GM12878 (cell line): ENCODE measurements around the gene RFK. TPM values are rescaled to one million over a fixed set of nuclear protein-coding genes. Genes with fewer than 3 reads are reported as not detected.

Experiments used
- CBX3 ChIP-seq: fragments of 200-600 bp; sonication (generic); IDR thresholded peaks from 2 replicates; pipeline ENCODE4 v1.6.1; 2016; ENCODE audit warnings: low read depth, borderline replicate concordance
- DPF2 ChIP-seq: fragments of 450-650 bp; IDR thresholded peaks from 2 replicates; pipeline ENCODE4 v1.6.1; 2017; ENCODE audit warnings: mild to moderate bottlenecking
- ESRRA ChIP-seq: IDR thresholded peaks from 2 replicates; pipeline ENCODE4 v1.6.1; 2012; ENCODE audit warnings: mild to moderate bottlenecking, low read length, improper control_type of control experiment
- FOXM1 ChIP-seq: IDR thresholded peaks from 2 replicates; pipeline ENCODE4 v1.6.1; 2012; ENCODE audit warnings: low read depth, mild to moderate bottlenecking, inconsistent platforms, low read length, moderate library complexity
- KAT2A ChIP-seq: conservative IDR thresholded peaks from 2 replicates; pipeline ENCODE4 v1.6.1; 2011; ENCODE audit warnings: low read depth, low read length; ENCODE audit not compliant: control insufficient read depth
- MYC ChIP-seq: IDR thresholded peaks from 2 replicates; pipeline ENCODE4 v1.6.1; 2011; ENCODE audit warnings: mild to moderate bottlenecking, low read length, moderate library complexity, inconsistent platforms; ENCODE audit not compliant: insufficient read depth, insufficient replicate concordance, insufficient read length, severe bottlenecking
- NR2F1 ChIP-seq: fragments of 450-650 bp; conservative IDR thresholded peaks from 2 replicates; pipeline ENCODE4 v1.6.1; 2017; ENCODE audit warnings: mild to moderate bottlenecking
- PML ChIP-seq: IDR thresholded peaks from 2 replicates; pipeline ENCODE4 v1.6.1; 2012; ENCODE audit warnings: low read length, inconsistent platforms
- RB1 ChIP-seq: fragments of 450-650 bp; formaldehyde crosslinking; IDR thresholded peaks from 2 replicates; pipeline ENCODE4 v1.6.1; 2017; ENCODE audit warnings: mild to moderate bottlenecking, borderline replicate concordance
- RFX5 ChIP-seq: IDR thresholded peaks from 2 replicates; pipeline ENCODE4 v1.6.1; 2011; ENCODE audit warnings: low read depth, low read length, improper control_type of control experiment
- SMC3 ChIP-seq: IDR thresholded peaks from 2 replicates; pipeline ENCODE4 v1.6.1; 2011; ENCODE audit warnings: low read length, improper control_type of control experiment, borderline replicate concordance
- STAT3 ChIP-seq: IDR thresholded peaks from 2 replicates; pipeline ENCODE4 v1.6.1; 2011; ENCODE audit warnings: low read depth, low read length, improper control_type of control experiment
- TCF12 ChIP-seq: IDR thresholded peaks from 2 replicates; pipeline ENCODE4 v1.6.1; 2011; ENCODE audit warnings: low read depth, mild to moderate bottlenecking, low read length
- TCF7 ChIP-seq: IDR thresholded peaks from 2 replicates; pipeline ENCODE4 v1.6.1; 2014; ENCODE audit warnings: antibody characterized with exemption, borderline replicate concordance
- ZBED1 ChIP-seq: IDR thresholded peaks from 2 replicates; pipeline ENCODE4 v1.6.1; 2016; ENCODE audit warnings: borderline replicate concordance
- ZNF217 ChIP-seq: fragments of 450-650 bp; IDR thresholded peaks from 2 replicates; pipeline ENCODE4 v1.6.1; 2017; ENCODE audit warnings: antibody characterized with exemption, mild to moderate bottlenecking
- ZNF24 ChIP-seq: fragments of 450-650 bp; IDR thresholded peaks from 2 replicates; pipeline ENCODE4 v1.6.1; 2017; ENCODE audit warnings: antibody characterized with exemption, mild to moderate bottlenecking
- ZZZ3 ChIP-seq: IDR thresholded peaks from 2 replicates; pipeline ENCODE4 v1.6.1; 2011; ENCODE audit warnings: low read depth; ENCODE audit not compliant: control insufficient read depth, insufficient read length
- polyA plus RNA-seq, 11 experiments: library from polyadenylated mRNA; depleted of rRNA in 4 of 11; unstranded in 6 of 11; stranded (reverse) in 5 of 11; fragments of >200 nt; fragmentation: Nextera tagmentation in 4 of 11; fragmentation: Illumina TruSeq in 1 of 11; extraction: Ambion mirVana in 4 of 11; extraction: Trizol in 1 of 11; gene quantifications; 1 replicate in 1 of 11; 2 replicates in 10 of 11; pipeline versions ENCODE4 v1.2.1 to v1.2.3, GENCODE V29; 2011 to 2016; ENCODE audit warnings: inconsistent platforms in 2 of 11, missing spikeins in 2 of 11, low read depth in 1 of 11
- total RNA-seq, 4 experiments: library from RNA; depleted of rRNA in 3 of 4; stranded (reverse); fragments of >200 nt in 3 of 4; fragmentation: Illumina TruSeq in 1 of 4; extraction: Trizol in 1 of 4; gene quantifications; 2 replicates each; pipeline versions ENCODE4 v1.2.1 to v1.2.3, GENCODE V29; 2013 to 2021
- TF ChIP-seq, protein P1 (sequence below): fragments of 450-650 bp; IDR thresholded peaks from 2 replicates; pipeline ENCODE4 v1.6.1; 2017; ENCODE audit warnings: mild to moderate bottlenecking
- TF ChIP-seq, protein P2 (sequence below): fragments of 150-350 bp; IDR thresholded peaks from 2 replicates; pipeline ENCODE4 v1.6.1; 2016; ENCODE audit warnings: low read depth, low read length
- TF ChIP-seq, protein P3 (sequence below): IDR thresholded peaks from 2 replicates; pipeline ENCODE4 v1.6.1; 2011; ENCODE audit warnings: low read depth, mild to moderate bottlenecking, low read length, moderate library complexity, borderline replicate concordance; ENCODE audit errors: extremely low read depth
- TF ChIP-seq, protein P4 (sequence below), 3 experiments: IDR thresholded peaks in 2 of 3; conservative IDR thresholded peaks in 1 of 3; 2 replicates each; pipeline ENCODE4 v1.5.1; 2011; ENCODE audit warnings: low read depth in 3 of 3, low read length in 3 of 3, mild to moderate bottlenecking in 3 of 3, control low read depth in 2 of 3, moderate library complexity in 2 of 3, inconsistent platforms in 1 of 3, mixed read lengths in 1 of 3; ENCODE audit not compliant: control insufficient read depth in 2 of 3, insufficient read depth in 1 of 3; ENCODE audit errors: extremely low read depth in 1 of 3

RFK gene
- total and polyA plus RNA-seq, 10 of the 15 experiments (the other 5 are each of a cell fraction or from before 2014, with no cell fraction given) = 4.4 to 18.6 (median 11.6) TPM

DNA sequence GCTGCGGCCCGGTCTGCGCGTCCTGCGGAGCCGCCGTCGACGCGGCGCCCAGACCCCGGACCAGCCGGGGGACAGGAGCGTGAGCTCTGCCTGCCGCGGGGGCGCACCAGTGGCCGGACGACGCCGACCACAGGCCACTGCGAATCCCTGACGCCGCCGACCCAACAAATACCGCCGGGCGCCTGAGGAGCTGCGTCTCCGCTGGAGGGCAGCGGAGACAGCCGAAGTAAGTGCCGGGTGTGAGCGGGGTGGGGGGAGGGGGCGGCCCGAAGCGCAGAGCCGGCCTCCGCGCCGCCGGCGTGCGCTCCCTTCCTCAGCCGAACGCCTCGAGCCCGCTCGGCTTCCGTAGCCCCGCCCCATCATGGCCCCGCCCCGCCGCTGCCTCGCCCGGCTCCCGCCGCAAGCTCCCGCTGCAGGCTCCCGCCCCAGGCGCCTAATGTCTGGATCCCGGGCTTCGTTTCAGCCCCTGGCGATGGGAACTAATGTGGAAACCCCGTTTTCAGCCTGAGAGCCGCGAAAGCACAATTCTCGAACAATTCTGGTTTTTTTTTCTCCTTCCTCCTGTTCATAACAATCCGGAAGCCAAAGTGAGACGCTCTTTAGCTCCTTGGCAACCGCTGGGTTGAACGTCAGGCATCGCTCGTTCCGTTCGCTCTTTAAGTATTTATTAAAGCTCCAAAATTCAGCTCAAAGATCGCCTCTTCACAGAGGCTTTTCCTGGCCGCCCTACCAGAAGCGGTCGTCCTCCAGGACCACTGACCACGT is at the start of gene RFK (continued):
- TF ChIP-seq MYC = no peak
- TF ChIP-seq NR2F1 = 0 out of 2 replicates have a peak, but pooled peaks have one; percentile 55
- TF ChIP-seq ZBED1 = no peak
- TF ChIP-seq, protein P1, sequence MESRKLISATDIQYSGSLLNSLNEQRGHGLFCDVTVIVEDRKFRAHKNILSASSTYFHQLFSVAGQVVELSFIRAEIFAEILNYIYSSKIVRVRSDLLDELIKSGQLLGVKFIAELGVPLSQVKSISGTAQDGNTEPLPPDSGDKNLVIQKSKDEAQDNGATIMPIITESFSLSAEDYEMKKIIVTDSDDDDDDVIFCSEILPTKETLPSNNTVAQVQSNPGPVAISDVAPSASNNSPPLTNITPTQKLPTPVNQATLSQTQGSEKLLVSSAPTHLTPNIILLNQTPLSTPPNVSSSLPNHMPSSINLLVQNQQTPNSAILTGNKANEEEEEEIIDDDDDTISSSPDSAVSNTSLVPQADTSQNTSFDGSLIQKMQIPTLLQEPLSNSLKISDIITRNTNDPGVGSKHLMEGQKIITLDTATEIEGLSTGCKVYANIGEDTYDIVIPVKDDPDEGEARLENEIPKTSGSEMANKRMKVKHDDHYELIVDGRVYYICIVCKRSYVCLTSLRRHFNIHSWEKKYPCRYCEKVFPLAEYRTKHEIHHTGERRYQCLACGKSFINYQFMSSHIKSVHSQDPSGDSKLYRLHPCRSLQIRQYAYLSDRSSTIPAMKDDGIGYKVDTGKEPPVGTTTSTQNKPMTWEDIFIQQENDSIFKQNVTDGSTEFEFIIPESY = no peak
- no peak for TF ChIP-seq FOXM1
- 0 out of 2 replicates have a peak, but pooled peaks have one; percentile 59 for TF ChIP-seq ZNF217
- TF ChIP-seq ZZZ3 = no peak
- TF ChIP-seq STAT3 = no peak
- TF ChIP-seq SMC3 = no peak; the same call in 1 of the 2 replicates
- no peak for TF ChIP-seq ESRRA
- peak; percentile 32; the same call in 1 of the 2 replicates for TF ChIP-seq DPF2
- TF ChIP-seq RB1 = no peak
- TF ChIP-seq, protein P2, sequence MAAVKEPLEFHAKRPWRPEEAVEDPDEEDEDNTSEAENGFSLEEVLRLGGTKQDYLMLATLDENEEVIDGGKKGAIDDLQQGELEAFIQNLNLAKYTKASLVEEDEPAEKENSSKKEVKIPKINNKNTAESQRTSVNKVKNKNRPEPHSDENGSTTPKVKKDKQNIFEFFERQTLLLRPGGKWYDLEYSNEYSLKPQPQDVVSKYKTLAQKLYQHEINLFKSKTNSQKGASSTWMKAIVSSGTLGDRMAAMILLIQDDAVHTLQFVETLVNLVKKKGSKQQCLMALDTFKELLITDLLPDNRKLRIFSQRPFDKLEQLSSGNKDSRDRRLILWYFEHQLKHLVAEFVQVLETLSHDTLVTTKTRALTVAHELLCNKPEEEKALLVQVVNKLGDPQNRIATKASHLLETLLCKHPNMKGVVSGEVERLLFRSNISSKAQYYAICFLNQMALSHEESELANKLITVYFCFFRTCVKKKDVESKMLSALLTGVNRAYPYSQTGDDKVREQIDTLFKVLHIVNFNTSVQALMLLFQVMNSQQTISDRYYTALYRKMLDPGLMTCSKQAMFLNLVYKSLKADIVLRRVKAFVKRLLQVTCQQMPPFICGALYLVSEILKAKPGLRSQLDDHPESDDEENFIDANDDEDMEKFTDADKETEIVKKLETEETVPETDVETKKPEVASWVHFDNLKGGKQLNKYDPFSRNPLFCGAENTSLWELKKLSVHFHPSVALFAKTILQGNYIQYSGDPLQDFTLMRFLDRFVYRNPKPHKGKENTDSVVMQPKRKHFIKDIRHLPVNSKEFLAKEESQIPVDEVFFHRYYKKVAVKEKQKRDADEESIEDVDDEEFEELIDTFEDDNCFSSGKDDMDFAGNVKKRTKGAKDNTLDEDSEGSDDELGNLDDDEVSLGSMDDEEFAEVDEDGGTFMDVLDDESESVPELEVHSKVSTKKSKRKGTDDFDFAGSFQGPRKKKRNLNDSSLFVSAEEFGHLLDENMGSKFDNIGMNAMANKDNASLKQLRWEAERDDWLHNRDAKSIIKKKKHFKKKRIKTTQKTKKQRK = no peak
- TF ChIP-seq TCF12 = 0 out of 2 replicates have a peak, but pooled peaks have one; percentile 27
- no peak for TF ChIP-seq PML
- TF ChIP-seq TCF7 = no peak
- no peak for TF ChIP-seq CBX3
- no peak for TF ChIP-seq KAT2A
- TF ChIP-seq, protein P3, sequence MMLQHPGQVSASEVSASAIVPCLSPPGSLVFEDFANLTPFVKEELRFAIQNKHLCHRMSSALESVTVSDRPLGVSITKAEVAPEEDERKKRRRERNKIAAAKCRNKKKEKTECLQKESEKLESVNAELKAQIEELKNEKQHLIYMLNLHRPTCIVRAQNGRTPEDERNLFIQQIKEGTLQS = no peak
- peak; percentile 5; the same call in 1 of the 2 replicates for TF ChIP-seq RFX5
- peak; percentile 53; the same call in 1 of the 2 replicates for TF ChIP-seq ZNF24
- TF ChIP-seq, protein P4, sequence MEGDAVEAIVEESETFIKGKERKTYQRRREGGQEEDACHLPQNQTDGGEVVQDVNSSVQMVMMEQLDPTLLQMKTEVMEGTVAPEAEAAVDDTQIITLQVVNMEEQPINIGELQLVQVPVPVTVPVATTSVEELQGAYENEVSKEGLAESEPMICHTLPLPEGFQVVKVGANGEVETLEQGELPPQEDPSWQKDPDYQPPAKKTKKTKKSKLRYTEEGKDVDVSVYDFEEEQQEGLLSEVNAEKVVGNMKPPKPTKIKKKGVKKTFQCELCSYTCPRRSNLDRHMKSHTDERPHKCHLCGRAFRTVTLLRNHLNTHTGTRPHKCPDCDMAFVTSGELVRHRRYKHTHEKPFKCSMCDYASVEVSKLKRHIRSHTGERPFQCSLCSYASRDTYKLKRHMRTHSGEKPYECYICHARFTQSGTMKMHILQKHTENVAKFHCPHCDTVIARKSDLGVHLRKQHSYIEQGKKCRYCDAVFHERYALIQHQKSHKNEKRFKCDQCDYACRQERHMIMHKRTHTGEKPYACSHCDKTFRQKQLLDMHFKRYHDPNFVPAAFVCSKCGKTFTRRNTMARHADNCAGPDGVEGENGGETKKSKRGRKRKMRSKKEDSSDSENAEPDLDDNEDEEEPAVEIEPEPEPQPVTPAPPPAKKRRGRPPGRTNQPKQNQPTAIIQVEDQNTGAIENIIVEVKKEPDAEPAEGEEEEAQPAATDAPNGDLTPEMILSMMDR (IDR thresholded peaks at IDR 0.05 in 2 of 3, conservative IDR thresholded peaks at IDR 0.05 in 1 of 3; ENCODE audit: control insufficient read depth in 2 of 3, extremely low read depth in 1 of 3, insufficient read depth in 1 of 3, low read depth in 3 of 3, low read length in 3 of 3) = peak; percentile 42 to 64 (median 46); a peak in 4 of 6 replicates
